H1 (cell line): Measurements from ENCODE around the gene STARD3. TPM values are rescaled to one million over a fixed set of nuclear protein-coding genes. Genes with fewer than 3 reads are reported as not detected.

ENCODE experiments used
- CTCF ChIA-PET: fragments of 300-600 bp; sonication (Branson Sonifier 250); formaldehyde crosslinking; loops from one replicate; lab custom pipeline; 2021; ENCODE audit not compliant: partially characterized antibody; lab: Charles Lee
- POLR2A ChIA-PET: fragments of 300-600 bp; sonication (Branson Sonifier 250); formaldehyde crosslinking; loops from one replicate; lab custom pipeline; 2021; ENCODE audit warnings: inconsistent platforms; ENCODE audit not compliant: partially characterized antibody; lab: Charles Lee
- DNase-seq, 2 experiments: peaks; one replicate each; pipeline versions ENCODE4 v3.0.0 to v3.0.0-alpha.2; 2010 to 2022; ENCODE audit warnings: low spot score in 2 of 2, low read depth in 1 of 2, mixed read lengths in 1 of 2
- FAIRE-seq: peaks from 2 replicates; lab custom pipeline; 2011; peaks lifted over from hg19 to GRCh38; lab: Jason Lieb, UNC
- H2AFZ ChIP-seq: 2 replicates; pipeline ENCODE4 v1.8.1; 2012; ENCODE audit warnings: low read length, inconsistent platforms
- H2AK5ac ChIP-seq: 2 replicates; pipeline ENCODE4 v1.6.1; 2013; ENCODE audit warnings: low read depth, low read length
- H2BK120ac ChIP-seq: replicated peaks from 2 replicates; pipeline ENCODE3; 2013; ENCODE audit warnings: low read depth, low read length, inconsistent platforms
- H2BK12ac ChIP-seq: 2 replicates; pipeline ENCODE4 v1.6.1; 2013; ENCODE audit warnings: low read depth, low read length
- H2BK15ac ChIP-seq: 2 replicates; pipeline ENCODE4 v1.6.1; 2013; ENCODE audit warnings: low read length
- H2BK20ac ChIP-seq: 2 replicates; pipeline ENCODE4 v1.6.1; 2013; ENCODE audit warnings: low read length
- H2BK5ac ChIP-seq: 2 replicates; pipeline ENCODE4 v1.6.1; 2013; ENCODE audit warnings: low read depth, low read length
- H3K14ac ChIP-seq: 2 replicates; pipeline ENCODE4 v1.6.1; 2013; ENCODE audit warnings: inconsistent platforms; ENCODE audit not compliant: insufficient read length
- H3K18ac ChIP-seq: 2 replicates; pipeline ENCODE4 v1.6.1; 2013; ENCODE audit warnings: low read length; ENCODE audit errors: extremely low read depth
- H3K23ac ChIP-seq: 2 replicates; pipeline ENCODE4 v1.6.1; 2013; ENCODE audit warnings: inconsistent platforms; ENCODE audit not compliant: insufficient read length
- H3K23me2 ChIP-seq: 2 replicates; pipeline ENCODE4 v1.6.1; 2013; ENCODE audit warnings: low read depth, low read length
- H3K27ac ChIP-seq: 2 replicates; pipeline ENCODE4 v1.6.1; 2011; ENCODE audit warnings: low read depth, low read length, inconsistent platforms
- H3K27me3 ChIP-seq, 4 experiments: replicated peaks in 1 of 4; 1 replicate in 1 of 4; 2 replicates in 3 of 4; pipeline versions ENCODE4 v1.6.1 to v1.8.1; 2011 to 2013; ENCODE audit warnings: low read length in 3 of 4, mild to moderate bottlenecking in 3 of 4, inconsistent platforms in 2 of 4, mixed read lengths in 2 of 4, moderate library complexity in 1 of 4; ENCODE audit not compliant: control insufficient read depth in 3 of 4, insufficient read depth in 3 of 4; ENCODE audit errors: extremely low read depth in 1 of 4
- H3K36me3 ChIP-seq, 4 experiments: 2 replicates each; pipeline versions ENCODE4 v1.6.1 to v1.8.1; 2011 to 2013; ENCODE audit warnings: mild to moderate bottlenecking in 4 of 4, low read length in 3 of 4, moderate library complexity in 2 of 4, control low read depth in 1 of 4, inconsistent platforms in 1 of 4; ENCODE audit not compliant: insufficient read depth in 4 of 4, control insufficient read depth in 2 of 4
- H3K4ac ChIP-seq: replicated peaks from 2 replicates; pipeline ENCODE3; 2013; ENCODE audit warnings: low read length, low read depth, mixed read lengths, inconsistent platforms; ENCODE audit not compliant: insufficient read length
- H3K4me1 ChIP-seq, 4 experiments: replicated peaks in 1 of 4; 1 replicate in 1 of 4; 2 replicates in 3 of 4; pipeline versions ENCODE4 v1.6.1 to v1.8.1; 2011 to 2013; ENCODE audit warnings: low read length in 3 of 4, inconsistent platforms in 2 of 4, mixed read lengths in 1 of 4; ENCODE audit not compliant: insufficient read depth in 4 of 4, control insufficient read depth in 3 of 4
- H3K4me2 ChIP-seq, 2 experiments: 2 replicates each; pipeline versions ENCODE4 v1.6.1 to v1.8.1; 2011 to 2013; ENCODE audit warnings: low read depth in 2 of 2, low read length in 2 of 2, control low read depth in 1 of 2, inconsistent platforms in 1 of 2, mild to moderate bottlenecking in 1 of 2; ENCODE audit not compliant: insufficient read depth in 1 of 2
- H3K4me3 ChIP-seq, 4 experiments: fragments of 200-600, 300-600 bp in 1 of 4; sonication (generic), shearing (Covaris generic), sonication (Bioruptor Twin) in 1 of 4; 2 replicates each; pipeline versions ENCODE4 v1.5.1 to v1.8.1; 2011 to 2016; ENCODE audit warnings: low read length in 4 of 4, low read depth in 3 of 4, control low read depth in 2 of 4, inconsistent platforms in 2 of 4, mild to moderate bottlenecking in 2 of 4, mixed read lengths in 1 of 4, moderate library complexity in 1 of 4; ENCODE audit not compliant: insufficient read depth in 2 of 4; ENCODE audit errors: extremely low read depth in 1 of 4
- H3K56ac ChIP-seq: replicated peaks from 2 replicates; pipeline ENCODE3; 2013; ENCODE audit warnings: low read depth, mild to moderate bottlenecking, mixed read lengths, low read length, inconsistent platforms; ENCODE audit not compliant: insufficient read length
- H3K79me1 ChIP-seq: 2 replicates; pipeline ENCODE4 v1.6.1; 2013; ENCODE audit warnings: low read depth, low read length, control low read depth
- H3K79me2 ChIP-seq, 2 experiments: 2 replicates each; pipeline versions ENCODE4 v1.6.1 to v1.8.1; 2012 to 2013; ENCODE audit warnings: low read length in 2 of 2, mild to moderate bottlenecking in 2 of 2, inconsistent platforms in 1 of 2; ENCODE audit not compliant: insufficient read depth in 2 of 2, control insufficient read depth in 1 of 2
- H3K9ac ChIP-seq, 4 experiments: replicated peaks in 1 of 4; 1 replicate in 1 of 4; 2 replicates in 3 of 4; pipeline versions ENCODE4 v1.6.1 to v1.8.1; 2011 to 2013; ENCODE audit warnings: low read depth in 3 of 4, low read length in 3 of 4, control low read depth in 2 of 4, mild to moderate bottlenecking in 2 of 4, moderate library complexity in 2 of 4, inconsistent platforms in 1 of 4; ENCODE audit errors: extremely low read depth in 1 of 4
- H3K9me3 ChIP-seq, 2 experiments: 2 replicates each; pipeline versions ENCODE4 v1.6.1 to v1.8.1; 2012 to 2013; ENCODE audit warnings: mild to moderate bottlenecking in 2 of 2, moderate library complexity in 2 of 2, control low read depth in 1 of 2, inconsistent platforms in 1 of 2, low read depth in 1 of 2, low read length in 1 of 2, mixed read lengths in 1 of 2; ENCODE audit not compliant: insufficient read depth in 2 of 2
- H4K20me1 ChIP-seq, 2 experiments: replicated peaks in 1 of 2; 2 replicates each; pipeline versions ENCODE3 to v1.8.1; 2011 to 2013; ENCODE audit warnings: inconsistent platforms in 2 of 2, low read length in 2 of 2, mild to moderate bottlenecking in 1 of 2; ENCODE audit not compliant: insufficient read depth in 2 of 2, control insufficient read depth in 1 of 2
- H4K5ac ChIP-seq: 2 replicates; pipeline ENCODE4 v1.6.1; 2013; ENCODE audit warnings: low read length, low read depth, mixed read lengths, inconsistent platforms; ENCODE audit not compliant: insufficient read length
- H4K8ac ChIP-seq: 2 replicates; pipeline ENCODE4 v1.8.0; 2013; ENCODE audit warnings: mild to moderate bottlenecking, moderate library complexity, low read length, inconsistent platforms; ENCODE audit not compliant: insufficient read depth; ENCODE audit errors: extremely low read depth
- H4K91ac ChIP-seq: replicated peaks from 2 replicates; pipeline ENCODE3; 2013; ENCODE audit warnings: low read length, mixed read lengths, inconsistent platforms; ENCODE audit not compliant: insufficient read length
- KDM4A ChIP-seq: IDR thresholded peaks from one replicate; pipeline ENCODE4 v1.7.1; 2012; ENCODE audit warnings: low read depth, mild to moderate bottlenecking, moderate library complexity, low read length, inconsistent platforms; ENCODE audit not compliant: severe bottlenecking
- RAD21 ChIP-seq, 2 experiments: IDR thresholded peaks in 1 of 2; conservative IDR thresholded peaks in 1 of 2; 2 replicates each; pipeline ENCODE4 v1.6.1; 2011; ENCODE audit warnings: low read depth in 2 of 2, low read length in 2 of 2, improper control_type of control experiment in 1 of 2, inconsistent platforms in 1 of 2, mild to moderate bottlenecking in 1 of 2, moderate library complexity in 1 of 2
- RNF2 ChIP-seq: fragments of 200-900, 300-1000 bp; sonication (generic); IDR thresholded peaks from 2 replicates; pipeline ENCODE4 v1.7.1; 2016; ENCODE audit warnings: borderline replicate concordance, low read depth, mild to moderate bottlenecking, antibody characterized with exemption, low read length; ENCODE audit not compliant: poor library complexity, severe bottlenecking; ENCODE audit errors: missing control alignments
- SUZ12 ChIP-seq: fragments of 200-600 bp; sonication (generic); IDR thresholded peaks from 2 replicates; pipeline ENCODE4 v1.6.1; 2012; ENCODE audit warnings: mild to moderate bottlenecking, inconsistent platforms, low read length, moderate library complexity, mixed read lengths
- TBP ChIP-seq: IDR thresholded peaks from 2 replicates; pipeline ENCODE4 v1.6.1; 2011; ENCODE audit warnings: low read depth, low read length, improper control_type of control experiment
- YY1 ChIP-seq: IDR thresholded peaks from 2 replicates; pipeline ENCODE4 v1.6.1; 2011; ENCODE audit warnings: low read depth, mild to moderate bottlenecking, low read length
- WGBS, 2 experiments: shearing (Covaris generic) in 1 of 2; methylation state at CpG; one replicate each; pipeline versions ENCODE4 v1.1.6 to v1.1.7; 2013 to 2015; ENCODE audit warnings: low lambda C conversion rate in 2 of 2, mixed read lengths in 2 of 2, inconsistent platforms in 1 of 2, low coverage in 1 of 2, missing lambda C conversion rate in 1 of 2; ENCODE audit not compliant: insufficient replicate concordance in 2 of 2, insufficient coverage in 1 of 2, insufficient read length in 1 of 2; ENCODE audit errors: extremely low coverage in 1 of 2, missing lambda C conversion rate in 1 of 2; 5-methylcytosine and 5-hydroxymethylcytosine counted together
- polyA plus RNA-seq, 7 experiments: library from polyadenylated mRNA; depleted of rRNA in 3 of 7; stranded (reverse) in 5 of 7; unstranded in 2 of 7; fragments of >200 nt in 5 of 7; fragments of 200-250 nt in 2 of 7; gene quantifications; 1 replicate in 5 of 7; 2 replicates in 1 of 7; 4 replicates in 1 of 7; pipeline versions ENCODE4 v1.2.1 to v1.2.3, GENCODE V29; 2011 to 2013; ENCODE audit warnings: missing spikeins in 2 of 7, mixed read lengths in 2 of 7
- total RNA-seq: library from RNA; stranded (reverse); fragmentation: NEBNext Ultra II Directional; extraction: Animal tissue kit (Norgen Biotek cat#: 25700); gene quantifications from 2 replicates; pipeline ENCODE4 v1.2.1, GENCODE V29; 2021
- TF ChIP-seq, protein P1 (sequence below): IDR thresholded peaks from 2 replicates; pipeline ENCODE4 v1.6.1; 2012; ENCODE audit warnings: inconsistent platforms

Gene STARD3
- total and polyA plus RNA-seq, 2 of the 8 experiments (the other 6 are each of a cell fraction or from before 2014, with no cell fraction given) = 47.6 to 80.3 TPM

DNA sequence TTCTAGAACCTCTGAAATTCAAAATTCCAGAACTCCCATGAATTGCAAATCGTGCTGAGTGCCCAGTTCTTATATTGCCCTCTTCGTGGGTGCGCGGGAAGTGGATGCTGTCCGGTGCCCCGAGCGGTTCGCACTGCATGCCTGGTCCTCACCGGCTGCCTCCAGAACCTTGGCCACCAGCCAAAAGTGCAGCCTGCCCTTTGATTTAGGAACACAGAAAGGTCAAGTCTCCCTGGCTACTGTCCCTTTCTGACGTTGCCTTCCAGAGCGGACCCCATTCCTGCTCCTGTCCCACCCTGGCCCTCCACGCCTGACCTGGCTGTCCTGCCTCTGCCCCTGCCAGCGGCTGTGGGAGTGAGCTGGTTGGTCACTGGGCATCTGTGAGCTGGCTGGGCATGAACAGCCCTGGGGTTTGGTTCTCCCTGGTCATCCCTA lies 38.9 kb upstream of the STARD3 start:
- Histone ChIP-seq H3K4me1 (peaks cover 5 to 39% (median 30%) of the 10 kb centered on the region in 4 experiments), H2BK20ac (peak overlapping the region; percentile 89; the same call in 1 of the 2 replicates), H3K79me2 (no peaks in the 10 kb centered on the region), H3K14ac (no peak overlapping the region), H2AFZ (no peak overlapping the region), H4K91ac (no peak overlapping the region), H3K4me2 (no peak overlapping the region), H3K27me3 (peaks cover 78 to 100% (median 97%) of the 10 kb centered on the region in 4 experiments), H3K27ac (no peak overlapping the region), H3K56ac (no peak overlapping the region), H3K36me3 (peaks cover 0 to 2% (median 0%) of the 10 kb centered on the region in 4 experiments; a peak in 1 of 8 replicates), H2BK15ac (peak overlapping the region; percentile 90; the same call in 1 of the 2 replicates), H3K9ac (no peak overlapping the region), H3K4ac (no peak overlapping the region), H2BK120ac (no peak overlapping the region), H4K5ac (no peak overlapping the region), H3K4me3 (no peak overlapping the region), H3K23me2 (peaks cover 3% of the 10 kb centered on the region; the same call in 1 of the 2 replicates), H3K23ac (no peak overlapping the region), H2AK5ac (peak overlapping the region; percentile 78; the same call in 1 of the 2 replicates), H2BK5ac (no peak overlapping the region; the same call in 1 of the 2 replicates), H3K79me1 (no peaks in the 10 kb centered on the region), H4K8ac (no peak overlapping the region), H3K18ac (peak overlapping the region; percentile 82; the same call in 1 of the 2 replicates), H2BK12ac (peak overlapping the region; percentile 98; the same call in 1 of the 2 replicates), H3K9me3 (no peaks in the 10 kb centered on the region), H4K20me1 (peaks cover 6 to 21% of the 10 kb centered on the region in 2 experiments)
- TF ChIP-seq KDM4A (no peak), TBP (no peak), SUZ12 (peak; percentile 64), RAD21 (IDR thresholded peaks at IDR 0.05 in 1 of 2, conservative IDR thresholded peaks at IDR 0.05 in 1 of 2; ENCODE audit: low read depth in 2 of 2, low read length in 2 of 2) (no peak), RNF2 (peak; percentile 87), YY1 (no peak)
- TF ChIP-seq, protein P1, sequence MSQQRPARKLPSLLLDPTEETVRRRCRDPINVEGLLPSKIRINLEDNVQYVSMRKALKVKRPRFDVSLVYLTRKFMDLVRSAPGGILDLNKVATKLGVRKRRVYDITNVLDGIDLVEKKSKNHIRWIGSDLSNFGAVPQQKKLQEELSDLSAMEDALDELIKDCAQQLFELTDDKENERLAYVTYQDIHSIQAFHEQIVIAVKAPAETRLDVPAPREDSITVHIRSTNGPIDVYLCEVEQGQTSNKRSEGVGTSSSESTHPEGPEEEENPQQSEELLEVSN = no peak
- FAIRE-seq (no peak), DNase-seq (peak in 1 of 2 experiments; percentile 52)
- WGBS, 2 experiments = 17% methylated on average over 13 of the region's 13 CpGs; no CpG with 5 or more reads in 1 of the 2 experiments
- POLR2A ChIA-PET = interaction anchor here (0.8 to 2.4 kb wide), 3 partner anchors 8 to 10 kb away, joined by 3 to 15 read pairs (median 4); no protein-coding TSS in a partner anchor
- CTCF ChIA-PET = interaction anchor here (0.6 to 4.8 kb wide), 9 partner anchors 8 to 166 kb away, joined by 3 to 20 read pairs (median 5); no protein-coding TSS in a partner anchor
